SK-N-MC (cell line): ENCODE results near the gene FBXL7.

ENCODE experiments used
- DNase-seq: peaks from one replicate; pipeline ENCODE4 v3.0.0-alpha.2; 2011; ENCODE audit warnings: low read depth, low spot score
- H3K27ac ChIP-seq: fragments of 200-600 bp; sonication (generic); 2 replicates; pipeline ENCODE4 v1.5.1; 2016; ENCODE audit warnings: mixed run types
- H3K36me3 ChIP-seq: fragments of 200-600 bp; sonication (generic); 2 replicates; pipeline ENCODE4 v1.6.1; 2017; ENCODE audit warnings: antibody characterized with exemption, low read length, mixed read lengths; ENCODE audit not compliant: insufficient read depth
- H3K4me3 ChIP-seq: fragments of 200-600 bp; sonication (generic); 2 replicates; pipeline ENCODE4 v1.5.1; 2016
- H3K9ac ChIP-seq: fragments of 200-600 bp; sonication (generic); 2 replicates; pipeline ENCODE4 v1.8.0; 2017; ENCODE audit warnings: mixed run types, mixed read lengths; ENCODE audit not compliant: insufficient read length
- H3K9me3 ChIP-seq: fragments of 200-600 bp; sonication (generic); 2 replicates; pipeline ENCODE4 v1.6.1; 2017; ENCODE audit warnings: low read depth, mild to moderate bottlenecking, antibody characterized with exemption, low read length, moderate library complexity, mixed read lengths
- EZH2 ChIP-seq: fragments of 200-600 bp; sonication (generic); IDR thresholded peaks from one replicate; pipeline ENCODE4 v1.6.1; 2017; ENCODE audit warnings: antibody characterized with exemption
- FOXP2 ChIP-seq: optimal IDR thresholded peaks from 2 replicates; pipeline ENCODE3; 2011; ENCODE audit warnings: mild to moderate bottlenecking, moderate library complexity; ENCODE audit not compliant: insufficient read depth; ENCODE audit errors: extremely low read length, control extremely low read depth
- POLR2AphosphoS5 ChIP-seq: IDR thresholded peaks from 2 replicates; pipeline ENCODE4 v1.6.1; 2012; ENCODE audit warnings: mild to moderate bottlenecking, low read depth, low read length, borderline replicate concordance

FBXL7 gene

DNA sequence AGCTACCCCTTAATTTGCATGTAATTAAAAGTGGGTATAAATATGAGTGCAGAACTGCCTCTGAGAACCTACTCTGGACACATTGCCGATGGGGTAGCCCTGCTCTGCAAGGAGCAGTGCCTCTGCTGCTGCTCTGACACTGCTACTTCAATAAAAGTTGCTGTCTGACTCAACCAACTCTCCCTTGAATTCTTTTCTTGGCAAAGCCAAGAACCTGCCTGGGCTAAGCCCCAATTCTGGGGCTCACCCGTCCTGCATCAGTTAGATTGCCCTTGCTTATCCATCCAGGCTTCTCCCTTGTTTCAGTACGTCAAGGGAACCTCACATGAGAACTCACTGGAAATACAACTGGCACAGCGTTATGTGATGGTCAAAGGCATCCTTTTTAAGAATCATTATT, 44.1 kb downstream of the FBXL7 start:
- TF ChIP-seq POLR2AphosphoS5 (no peak), FOXP2 (no peak), EZH2 (no peak)
- Histone ChIP-seq H3K36me3 (no peaks in the 10 kb centered on the region), H3K9ac (no peak overlapping the region), H3K27ac (no peak overlapping the region), H3K4me3 (no peak overlapping the region), H3K9me3 (no peaks in the 10 kb centered on the region)
- DNase-seq, result no peak

DNA sequence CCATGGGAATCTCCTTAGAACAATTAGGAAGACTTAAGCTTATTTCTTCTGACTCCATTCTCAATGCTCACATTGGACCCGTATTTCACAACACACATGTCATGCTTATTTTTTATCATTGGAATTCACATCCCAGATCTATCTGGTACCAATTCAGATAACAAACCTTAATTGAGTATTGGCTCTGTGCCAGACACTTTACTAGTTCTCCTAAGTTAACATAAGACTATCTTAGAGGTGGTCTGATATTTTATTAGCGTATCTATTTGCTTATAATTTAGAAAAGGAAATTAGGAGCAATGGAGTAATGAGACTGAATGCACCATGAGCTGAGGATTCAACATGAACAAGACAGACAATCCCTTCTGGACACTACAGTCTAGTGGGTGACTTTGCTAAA, 45.1 kb downstream of the FBXL7 start:
- Histone ChIP-seq H3K36me3 (no peaks in the 10 kb centered on the region), H3K9ac (no peak overlapping the region), H3K4me3 (no peak overlapping the region), H3K9me3 (no peaks in the 10 kb centered on the region), H3K27ac (no peak overlapping the region)
- TF ChIP-seq POLR2AphosphoS5 (no peak), EZH2 (no peak), FOXP2 (no peak)
- DNase-seq, result no peak

DNA sequence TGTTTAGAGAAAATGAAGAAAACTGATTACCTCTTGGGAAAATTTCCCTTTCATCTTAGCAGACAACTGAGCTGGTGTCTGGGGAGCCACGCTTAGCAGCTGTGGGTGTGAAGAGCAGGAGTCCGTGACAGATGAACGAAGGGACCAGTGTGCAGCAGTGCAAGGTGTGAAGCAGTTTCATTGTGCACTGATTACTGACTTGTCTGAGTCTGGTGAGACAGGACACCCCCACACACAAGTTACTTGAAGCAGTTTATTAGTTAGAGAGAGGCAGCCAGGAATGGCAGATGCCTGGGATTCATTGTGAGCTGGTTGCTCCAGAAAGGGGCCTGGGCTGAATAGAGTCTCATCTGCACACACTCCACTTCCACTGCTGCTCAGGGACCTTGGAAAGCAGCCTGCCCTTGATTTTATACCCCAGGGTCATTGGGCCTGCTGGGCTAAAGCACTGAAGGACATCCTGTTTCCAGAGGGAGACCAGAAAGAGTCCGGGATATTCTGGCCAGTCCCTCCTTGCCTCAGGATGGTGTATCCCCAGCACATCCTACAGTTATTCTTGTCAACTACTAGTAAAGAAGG, 47.4 kb downstream of the FBXL7 start:
- no peak overlapping the region for H3K27ac ChIP-seq
- no peak overlapping the region for H3K9ac ChIP-seq
- no peak for DNase-seq
- no peaks in the 10 kb centered on the region for H3K36me3 ChIP-seq
- TF ChIP-seq FOXP2 (no peak), POLR2AphosphoS5 (no peak), EZH2 (no peak)
- H3K4me3 ChIP-seq, result no peak overlapping the region
- no peaks in the 10 kb centered on the region for H3K9me3 ChIP-seq

GRCh38 chr5:15549961-15550360, 50.0 kb downstream of the FBXL7 start:
- no peak for TF ChIP-seq FOXP2
- TF ChIP-seq EZH2, result no peak
- no peak for TF ChIP-seq POLR2AphosphoS5
- DNase-seq, result no peak
- Histone ChIP-seq H3K27ac (no peak overlapping the region), H3K4me3 (no peak overlapping the region), H3K9ac (no peak overlapping the region), H3K36me3 (no peaks in the 10 kb centered on the region), H3K9me3 (no peaks in the 10 kb centered on the region)

- H3K4me3 ChIP-seq, result no peak overlapping the region
- no peak for DNase-seq
- H3K36me3 ChIP-seq, result no peaks in the 10 kb centered on the region
- TF ChIP-seq POLR2AphosphoS5 (no peak), FOXP2 (no peak), EZH2 (no peak)
- H3K9me3 ChIP-seq, result no peaks in the 10 kb centered on the region
- H3K9ac ChIP-seq, result no peak overlapping the region
- H3K27ac ChIP-seq, result no peak overlapping the region
Observed at GRCh38 chr5:15550502-15551112, 50.6 kb downstream of the FBXL7 start.

GRCh38 chr5:15551113-15551504, 51.1 kb downstream of the FBXL7 start:
- Histone ChIP-seq H3K4me3 (no peak overlapping the region), H3K9ac (no peak overlapping the region), H3K9me3 (no peaks in the 10 kb centered on the region), H3K27ac (no peak overlapping the region), H3K36me3 (no peaks in the 10 kb centered on the region)
- TF ChIP-seq FOXP2, result no peak
- no peak for TF ChIP-seq POLR2AphosphoS5
- no peak for TF ChIP-seq EZH2
- DNase-seq, result no peak

- DNase-seq, result no peak
- Histone ChIP-seq H3K4me3 (no peak overlapping the region), H3K9ac (no peak overlapping the region), H3K36me3 (no peaks in the 10 kb centered on the region), H3K9me3 (no peaks in the 10 kb centered on the region), H3K27ac (no peak overlapping the region)
- no peak for TF ChIP-seq FOXP2
- no peak for TF ChIP-seq EZH2
- no peak for TF ChIP-seq POLR2AphosphoS5
Observed at GRCh38 chr5:15554542-15554941, 54.6 kb downstream of the FBXL7 start.

GRCh38 chr5:15555176-15555575, 55.2 kb downstream of the FBXL7 start:
- H3K36me3 ChIP-seq, result no peaks in the 10 kb centered on the region
- H3K27ac ChIP-seq, result no peak overlapping the region
- TF ChIP-seq FOXP2 (no peak), POLR2AphosphoS5 (no peak), EZH2 (no peak)
- H3K4me3 ChIP-seq, result no peak overlapping the region
- no peak overlapping the region for H3K9ac ChIP-seq
- H3K9me3 ChIP-seq, result no peaks in the 10 kb centered on the region
- no peak for DNase-seq

DNA sequence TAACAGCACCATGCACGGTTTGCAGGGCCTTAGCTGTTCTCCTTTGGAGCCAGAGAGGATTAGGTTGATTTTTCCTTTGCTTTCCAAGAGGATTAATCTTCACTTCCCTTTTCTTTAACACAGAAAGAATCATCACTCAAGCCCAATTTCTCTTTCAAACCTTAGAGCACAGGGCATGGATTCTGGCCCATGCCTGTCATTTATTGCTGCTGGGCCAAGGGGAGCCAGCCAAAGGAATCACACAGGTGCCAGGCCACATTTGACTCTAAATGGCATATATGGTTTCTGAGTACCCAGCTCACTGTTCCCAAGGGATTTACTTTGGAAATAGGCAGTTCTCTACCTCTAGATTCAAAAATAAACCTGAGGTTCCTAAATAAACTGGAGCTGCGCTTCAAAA, 58.3 kb downstream of the FBXL7 start:
- no peak for TF ChIP-seq FOXP2
- TF ChIP-seq EZH2, result no peak
- no peak for TF ChIP-seq POLR2AphosphoS5
- Histone ChIP-seq H3K9me3 (no peaks in the 10 kb centered on the region), H3K27ac (no peak overlapping the region), H3K9ac (no peak overlapping the region), H3K36me3 (no peaks in the 10 kb centered on the region), H3K4me3 (no peak overlapping the region)
- DNase-seq, result no peak
